ENCODE measurements around the gene B3GALT4. TPM values are rescaled to one million over a fixed set of nuclear protein-coding genes. Genes with fewer than 3 reads are reported as not detected.
A peak's percentile ranks its signal among the peaks of the same experiment; 100 is the strongest.

The B3GALT4 gene
- total and polyA plus RNA-seq, 2 of the 13 experiments (the other 11 are each of a cell fraction or from before 2014, with no cell fraction given) = 0.04 to 0.27 TPM

DNA sequence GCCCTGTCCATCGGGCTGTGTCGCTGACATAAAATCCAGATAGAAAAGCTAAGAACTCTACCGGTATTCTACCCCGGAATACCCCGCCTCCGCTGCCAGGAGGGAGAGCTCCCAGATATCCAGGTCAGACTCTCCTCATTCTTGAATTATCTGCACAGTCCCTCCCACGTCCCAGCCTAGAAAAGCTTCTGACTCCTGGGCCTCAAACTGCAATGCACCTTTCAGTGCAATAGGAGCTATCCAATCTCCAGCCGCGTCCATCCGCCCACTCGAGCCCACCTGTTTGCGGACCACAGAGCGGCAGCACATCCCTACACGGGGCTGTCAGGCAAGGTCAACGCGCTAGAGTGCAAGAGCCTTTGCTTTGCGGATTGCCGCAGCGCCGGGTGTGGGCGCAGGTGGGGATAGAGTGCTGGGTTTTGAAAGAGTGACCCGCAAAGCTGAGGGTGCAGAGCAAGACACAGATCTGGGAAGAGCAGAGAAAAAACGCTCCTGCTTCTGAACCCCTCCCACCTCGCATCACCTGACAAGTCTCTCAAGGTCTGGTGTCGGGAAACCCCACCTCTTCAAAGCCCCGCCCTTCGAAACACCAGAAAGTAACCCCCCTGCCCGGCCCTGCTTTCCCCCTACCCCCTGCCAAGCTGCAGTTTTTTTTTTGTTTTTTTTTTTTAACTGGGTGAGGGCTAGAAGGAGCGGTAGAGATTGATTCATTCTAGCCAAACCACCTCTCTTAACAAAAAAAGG is 35.6 kb downstream of the B3GALT4 start (continued):
- TF ChIP-seq ZBTB40 (IDR thresholded peaks at IDR 0.05) (no peak), ZBTB40 (CRISPR knock-in tag; IDR thresholded peaks at IDR 0.05) (no peak), ZSCAN9 (CRISPR knock-in tag; IDR thresholded peaks at IDR 0.05; ENCODE audit: borderline replicate concordance) (no peak), ZNF781 (CRISPR knock-in tag; IDR thresholded peaks at IDR 0.05; ENCODE audit: borderline replicate concordance, not compliant biosample characterization) (no peak), HDAC2 (CRISPR knock-in tag; IDR thresholded peaks at IDR 0.05) (no peak), FOXO1 (CRISPR knock-in tag; IDR thresholded peaks at IDR 0.05) (peak; percentile 39; the same call in 1 of the 2 replicates), FOXK2 (IDR thresholded peaks at IDR 0.05) (no peak), ZNF446 (CRISPR knock-in tag; IDR thresholded peaks at IDR 0.05) (no peak), SMARCE1 (IDR thresholded peaks at IDR 0.05; ENCODE audit: borderline replicate concordance) (no peak)
- TF ChIP-seq, protein P1, sequence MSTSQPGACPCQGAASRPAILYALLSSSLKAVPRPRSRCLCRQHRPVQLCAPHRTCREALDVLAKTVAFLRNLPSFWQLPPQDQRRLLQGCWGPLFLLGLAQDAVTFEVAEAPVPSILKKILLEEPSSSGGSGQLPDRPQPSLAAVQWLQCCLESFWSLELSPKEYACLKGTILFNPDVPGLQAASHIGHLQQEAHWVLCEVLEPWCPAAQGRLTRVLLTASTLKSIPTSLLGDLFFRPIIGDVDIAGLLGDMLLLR (CRISPR knock-in tag; IDR thresholded peaks at IDR 0.05) = no peak
- TF ChIP-seq, protein P2, sequence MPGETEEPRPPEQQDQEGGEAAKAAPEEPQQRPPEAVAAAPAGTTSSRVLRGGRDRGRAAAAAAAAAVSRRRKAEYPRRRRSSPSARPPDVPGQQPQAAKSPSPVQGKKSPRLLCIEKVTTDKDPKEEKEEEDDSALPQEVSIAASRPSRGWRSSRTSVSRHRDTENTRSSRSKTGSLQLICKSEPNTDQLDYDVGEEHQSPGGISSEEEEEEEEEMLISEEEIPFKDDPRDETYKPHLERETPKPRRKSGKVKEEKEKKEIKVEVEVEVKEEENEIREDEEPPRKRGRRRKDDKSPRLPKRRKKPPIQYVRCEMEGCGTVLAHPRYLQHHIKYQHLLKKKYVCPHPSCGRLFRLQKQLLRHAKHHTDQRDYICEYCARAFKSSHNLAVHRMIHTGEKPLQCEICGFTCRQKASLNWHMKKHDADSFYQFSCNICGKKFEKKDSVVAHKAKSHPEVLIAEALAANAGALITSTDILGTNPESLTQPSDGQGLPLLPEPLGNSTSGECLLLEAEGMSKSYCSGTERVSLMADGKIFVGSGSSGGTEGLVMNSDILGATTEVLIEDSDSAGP (CRISPR knock-in tag; IDR thresholded peaks at IDR 0.05; ENCODE audit: borderline replicate concordance) = peak; percentile 64
- TF ChIP-seq, protein P3, sequence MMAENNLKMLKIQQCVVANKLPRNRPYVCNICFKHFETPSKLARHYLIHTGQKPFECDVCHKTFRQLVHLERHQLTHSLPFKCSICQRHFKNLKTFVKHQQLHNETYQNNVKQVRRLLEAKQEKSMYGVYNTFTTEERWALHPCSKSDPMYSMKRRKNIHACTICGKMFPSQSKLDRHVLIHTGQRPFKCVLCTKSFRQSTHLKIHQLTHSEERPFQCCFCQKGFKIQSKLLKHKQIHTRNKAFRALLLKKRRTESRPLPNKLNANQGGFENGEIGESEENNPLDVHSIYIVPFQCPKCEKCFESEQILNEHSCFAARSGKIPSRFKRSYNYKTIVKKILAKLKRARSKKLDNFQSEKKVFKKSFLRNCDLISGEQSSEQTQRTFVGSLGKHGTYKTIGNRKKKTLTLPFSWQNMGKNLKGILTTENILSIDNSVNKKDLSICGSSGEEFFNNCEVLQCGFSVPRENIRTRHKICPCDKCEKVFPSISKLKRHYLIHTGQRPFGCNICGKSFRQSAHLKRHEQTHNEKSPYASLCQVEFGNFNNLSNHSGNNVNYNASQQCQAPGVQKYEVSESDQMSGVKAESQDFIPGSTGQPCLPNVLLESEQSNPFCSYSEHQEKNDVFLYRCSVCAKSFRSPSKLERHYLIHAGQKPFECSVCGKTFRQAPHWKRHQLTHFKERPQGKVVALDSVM (CRISPR knock-in tag; IDR thresholded peaks at IDR 0.05) = no peak
